VCaP (cell line): ENCODE results near the gene GRIK4.

Experiments used
- H3K27ac ChIP-seq: fragments of 450-650 bp; 2 replicates; pipeline ENCODE4 v1.5.1; 2017
- CTCF ChIP-seq: fragments of 450-650 bp; conservative IDR thresholded peaks from 2 replicates; pipeline ENCODE4 v1.5.1; 2017; ENCODE audit warnings: mild to moderate bottlenecking, moderate library complexity

Gene GRIK4

GRCh38 chr11:120805960-120806555, 294.5 kb downstream of the GRIK4 start:
- H3K27ac ChIP-seq: no peak overlapping the region
- TF ChIP-seq CTCF: no peak

GRCh38 chr11:120807414-120808150, 296.0 kb downstream of the GRIK4 start:
- TF ChIP-seq CTCF: no peak
- H3K27ac ChIP-seq: no peak overlapping the region

GRCh38 chr11:120808616-120809050, 297.1 kb downstream of the GRIK4 start:
- no peak overlapping the region for H3K27ac ChIP-seq
- TF ChIP-seq CTCF: no peak

GRCh38 chr11:120810251-120810650, 298.7 kb downstream of the GRIK4 start:
- no peak for TF ChIP-seq CTCF

GRCh38 chr11:120811199-120811598, 299.7 kb downstream of the GRIK4 start:
- TF ChIP-seq CTCF: no peak
- no peak overlapping the region for H3K27ac ChIP-seq

More at GRCh38 chr11:120810251-120810650, 298.7 kb downstream of the GRIK4 start:
- H3K27ac ChIP-seq: no peak overlapping the region

GRCh38 chr11:120811731-120812130, 300.2 kb downstream of the GRIK4 start:
- no peak overlapping the region for H3K27ac ChIP-seq
- no peak for TF ChIP-seq CTCF

- TF ChIP-seq CTCF: no peak
- peak overlapping the region; percentile 47; the same call in 1 of the 2 replicates for H3K27ac ChIP-seq
Measured at GRCh38 chr11:120814531-120815318, 303.2 kb downstream of the GRIK4 start.
